NCI-H187 treated with DMSO at 0.1 percent for 48 hours (cell line): ENCODE results near the gene IL10RA.
"Not testable (repeated sequence)": the region's sequence is repeated elsewhere in the genome, so short reads cannot be mapped to it uniquely, and the experiment has no call there.

Source experiments
- DNase-seq: peaks from one replicate; lab custom pipeline; 2025; lab: John Stamatoyannopoulos, UW

Gene IL10RA

DNA sequence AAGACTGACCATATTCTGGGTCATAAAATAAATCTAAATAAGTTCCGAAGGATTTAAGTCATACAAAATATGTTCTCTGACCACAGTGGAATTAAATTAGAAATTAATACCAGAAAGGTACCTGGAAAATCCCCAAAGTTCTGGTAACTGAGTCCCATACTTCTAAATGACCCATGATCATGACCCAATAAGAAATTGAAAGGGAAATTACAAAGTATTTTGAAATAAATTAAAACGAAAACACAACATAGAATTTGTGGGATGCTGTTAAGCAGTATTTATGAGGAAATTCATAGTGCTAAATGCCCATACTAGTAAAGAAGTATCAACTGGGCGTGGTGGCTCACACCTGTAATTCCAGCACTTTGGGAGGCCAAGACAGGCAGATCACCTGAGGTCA is 23.4 kb upstream of the IL10RA start:
- DNase-seq = no peak

DNA sequence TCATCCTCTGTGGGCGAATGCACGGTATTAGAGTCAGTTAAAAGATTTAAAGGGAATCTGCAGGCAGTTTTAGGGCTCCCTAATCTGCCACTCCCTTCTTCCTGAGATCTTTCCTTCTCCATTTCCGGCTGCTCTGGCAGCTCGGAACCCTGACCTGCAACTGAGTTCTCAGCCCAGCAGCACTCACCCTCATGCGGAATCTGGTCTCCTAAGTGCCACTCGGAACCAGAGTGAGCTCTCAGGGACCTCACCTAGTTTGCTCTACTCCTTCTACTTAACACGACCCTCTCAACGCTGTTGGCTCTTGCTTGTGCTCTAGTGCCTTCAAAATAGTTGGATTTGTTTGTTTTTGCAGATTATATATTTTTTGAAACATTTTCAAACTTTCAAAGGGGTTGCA is 19.3 kb upstream of the IL10RA start:
- no peak for DNase-seq

DNA sequence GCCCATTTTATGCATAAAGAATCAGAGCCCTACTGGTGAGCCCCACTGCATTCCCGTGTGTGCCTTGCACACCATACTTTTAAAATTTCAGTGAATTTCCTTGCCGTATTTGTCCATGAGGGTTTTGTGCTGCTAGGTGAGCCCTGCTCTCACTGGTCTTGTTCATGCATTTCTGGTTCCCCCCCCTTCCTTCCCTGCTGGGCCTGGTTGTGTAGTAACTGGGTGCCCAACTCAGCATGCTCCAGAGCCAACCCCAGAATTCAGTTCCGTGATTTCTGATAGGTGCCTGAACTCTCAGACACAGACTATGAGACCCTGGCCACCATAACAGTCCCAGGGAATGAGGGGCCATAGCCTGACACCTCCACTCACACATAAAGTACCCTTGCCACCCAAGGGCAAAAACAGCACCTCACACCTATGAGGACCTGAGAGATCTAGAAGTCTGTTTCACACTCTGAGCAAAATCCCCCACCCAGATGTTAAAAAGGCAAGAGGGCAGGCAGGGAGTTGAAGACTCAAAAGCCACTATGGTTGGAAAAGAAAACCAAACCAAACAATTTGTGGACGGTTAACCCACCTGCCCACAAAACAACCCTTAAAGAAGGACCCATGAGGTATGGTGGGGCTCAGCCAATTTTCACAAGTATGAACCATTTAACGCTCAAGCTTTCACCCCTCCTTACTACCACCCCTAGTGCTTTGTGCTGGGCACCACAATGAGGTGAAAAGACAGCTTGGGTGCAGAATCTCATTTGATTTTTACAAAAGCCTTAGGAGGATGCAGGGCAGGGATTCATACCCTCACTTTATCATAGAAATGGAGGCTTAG is 16.8 kb upstream of the IL10RA start:
- no peak for DNase-seq

DNA sequence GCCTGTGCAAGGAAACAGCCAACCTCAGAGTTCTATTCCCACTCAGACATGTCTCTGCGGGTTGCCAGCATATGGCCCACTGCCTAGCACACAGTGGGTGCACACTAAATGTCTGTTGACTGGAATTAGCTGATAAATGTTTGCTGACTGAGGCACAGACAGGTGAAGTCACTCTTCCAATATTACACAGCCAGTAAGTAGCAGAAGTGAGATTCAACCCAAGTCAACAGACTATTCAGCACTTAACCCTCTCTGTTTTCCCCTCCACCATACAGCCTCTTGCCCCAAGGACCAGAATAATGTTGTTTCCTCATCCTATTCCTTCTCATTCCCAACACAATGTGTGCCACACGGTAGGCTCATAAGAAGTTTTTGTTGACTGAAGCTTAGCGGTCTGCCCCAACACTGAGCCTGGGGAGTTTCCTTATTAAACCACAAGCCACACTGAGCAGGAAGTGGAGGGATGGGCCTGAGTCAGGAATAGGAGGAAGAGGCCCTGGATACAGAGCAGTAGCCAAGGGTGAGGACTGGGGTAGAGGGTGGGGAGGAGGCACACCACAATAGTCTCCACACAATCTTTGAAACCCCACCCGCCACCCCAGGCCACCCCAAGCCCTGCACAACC is 15.7 kb upstream of the IL10RA start:
- no peak for DNase-seq

DNA sequence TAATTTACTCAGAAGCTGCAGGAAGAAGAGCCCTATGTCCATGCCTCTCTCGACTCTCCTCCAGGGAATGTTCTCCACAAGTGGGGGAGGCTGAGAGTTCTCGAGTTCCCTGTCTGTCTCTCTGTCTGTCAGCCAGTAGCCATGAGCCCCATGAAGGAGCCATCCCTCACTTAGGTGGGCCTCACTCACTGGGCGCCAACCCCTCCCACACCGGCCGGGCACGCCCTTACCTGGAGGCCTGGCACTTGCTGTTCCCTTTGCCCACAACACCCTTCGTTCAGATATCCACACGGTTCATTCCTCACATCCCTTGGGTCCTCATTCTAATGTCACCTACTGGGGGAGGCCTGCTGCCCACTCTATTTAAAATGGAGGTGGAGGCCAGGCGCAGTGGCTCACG is 14.2 kb upstream of the IL10RA start:
- no peak for DNase-seq

DNA sequence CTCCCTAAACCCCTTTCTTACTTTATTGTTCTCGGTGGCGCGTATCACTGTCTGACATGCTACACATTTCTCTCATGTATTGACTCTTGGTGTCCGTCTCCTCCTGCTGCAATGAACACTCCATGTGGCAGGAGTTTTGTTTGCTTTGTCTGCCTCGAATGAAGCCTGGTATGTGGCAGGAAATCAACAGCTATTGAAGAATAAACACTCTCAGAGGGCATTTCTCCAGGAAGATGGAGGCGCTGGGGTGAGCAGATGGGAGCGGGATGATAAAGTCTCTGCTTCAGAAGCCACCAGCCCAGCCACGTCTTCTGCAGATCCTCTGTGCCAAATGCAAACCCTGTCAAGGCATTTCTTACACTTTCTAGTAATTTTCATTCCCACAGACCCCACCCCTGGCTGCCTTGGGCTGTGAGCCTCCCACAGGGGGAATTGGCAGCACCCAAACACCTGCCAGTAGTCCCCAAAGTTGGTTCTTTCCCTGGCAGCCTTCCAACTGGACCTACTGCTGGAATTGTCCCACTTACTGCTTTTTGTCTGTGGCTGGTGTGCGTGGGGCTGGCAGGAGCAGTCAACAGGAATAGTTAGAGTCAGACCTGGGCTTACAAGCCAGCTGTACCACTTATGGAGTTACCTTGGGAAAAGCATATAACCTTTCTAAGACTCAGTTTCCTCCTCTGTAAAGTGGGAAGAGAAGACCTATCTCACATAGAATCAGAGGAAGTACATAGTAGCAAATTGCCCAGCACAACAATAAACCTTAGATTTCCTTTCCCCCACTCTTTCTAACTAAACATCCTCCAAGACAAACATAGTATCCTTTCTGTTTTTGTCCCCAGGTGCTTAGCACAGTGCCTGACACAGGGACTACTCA is 13.3 kb upstream of the IL10RA start:
- DNase-seq = no peak

DNA sequence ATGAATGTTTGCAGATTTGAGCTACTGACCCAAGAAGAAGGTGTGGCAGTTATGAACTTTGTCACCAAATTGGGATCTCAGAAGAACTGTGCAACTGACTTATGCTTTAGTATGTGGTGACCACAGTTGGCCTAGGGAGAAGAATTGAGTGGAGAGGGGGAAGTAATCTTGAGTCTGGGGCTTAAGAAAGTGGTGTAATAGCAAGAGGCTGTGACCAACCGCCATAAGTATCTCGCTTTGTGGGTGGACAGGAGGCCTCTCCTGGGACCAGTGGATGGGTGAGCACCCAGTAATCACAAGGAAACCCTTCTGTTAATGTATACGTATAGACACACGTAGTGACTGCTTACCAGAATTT is 12.7 kb upstream of the IL10RA start:
- DNase-seq = no peak

DNA sequence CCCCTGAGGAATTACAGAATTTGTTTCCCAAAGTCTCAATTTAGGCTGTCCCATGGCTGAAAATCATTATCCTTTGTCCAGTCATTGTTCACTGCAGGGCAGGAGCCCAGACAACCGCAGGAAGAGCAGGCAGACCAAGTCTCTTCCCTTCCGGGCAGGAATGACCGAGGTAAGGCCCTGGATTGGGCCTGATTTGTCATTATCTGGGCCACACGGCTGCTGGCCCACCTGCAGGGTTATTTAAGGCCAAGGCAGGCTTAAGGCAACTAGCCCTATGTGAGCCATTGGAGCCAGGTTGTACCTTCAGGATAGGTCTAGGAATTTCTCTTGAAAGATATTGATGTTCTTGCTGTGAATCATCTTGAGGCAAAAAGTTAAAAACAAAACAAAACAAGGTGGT is 9.7 kb upstream of the IL10RA start:
- DNase-seq = no peak

DNA sequence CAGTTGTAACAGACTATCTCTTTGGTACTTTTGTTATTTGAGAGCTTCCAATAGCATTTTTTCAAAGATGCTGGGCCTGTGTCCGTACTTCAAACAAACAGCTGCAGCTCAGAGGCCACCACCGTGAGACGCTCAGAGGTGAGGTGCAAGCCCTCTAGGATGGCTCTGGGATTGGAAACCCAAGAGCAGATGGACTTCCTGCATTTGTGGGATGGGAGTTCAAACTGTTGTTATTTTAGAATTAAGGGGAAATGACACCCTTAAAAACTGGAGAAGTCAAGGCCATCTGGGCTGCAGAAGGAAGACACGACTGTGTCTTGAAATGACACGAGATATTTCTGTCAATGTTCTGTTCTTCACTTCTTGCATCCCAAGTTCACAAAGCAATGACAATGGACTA is 9.2 kb upstream of the IL10RA start:
- no peak for DNase-seq

DNA sequence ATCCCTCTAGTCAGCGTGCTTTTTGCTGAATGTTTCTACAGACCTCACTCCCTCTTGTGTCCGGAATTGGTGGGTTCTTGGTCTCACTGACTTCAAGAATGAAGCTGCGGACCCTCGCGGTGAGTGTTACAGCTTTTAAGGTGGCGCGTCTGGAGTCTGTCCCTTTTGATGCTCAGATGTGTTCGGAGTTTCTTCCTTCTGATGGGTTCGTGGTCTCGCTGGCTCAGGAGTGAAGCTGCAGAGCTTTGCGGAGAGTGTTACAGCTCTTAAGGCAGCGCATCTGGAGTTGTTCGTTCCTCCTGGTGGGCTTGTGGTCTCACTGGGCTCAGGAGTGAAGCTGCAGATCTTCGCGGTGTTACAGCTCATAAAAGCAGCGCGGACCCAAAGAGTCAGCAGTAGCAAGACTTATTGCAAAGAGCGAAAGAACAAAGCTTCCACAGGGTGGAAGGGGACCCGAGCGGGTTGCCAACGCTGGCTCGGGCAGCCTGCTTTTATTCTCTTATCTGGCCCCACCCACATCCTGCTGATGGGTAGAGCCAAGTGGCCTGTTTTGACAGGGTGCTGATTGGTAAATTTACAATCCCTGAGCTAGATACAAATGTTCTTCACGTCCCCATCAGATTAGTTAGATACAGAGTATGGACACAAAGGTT is 8.5 kb upstream of the IL10RA start:
- DNase-seq = not testable (repeated sequence)

DNA sequence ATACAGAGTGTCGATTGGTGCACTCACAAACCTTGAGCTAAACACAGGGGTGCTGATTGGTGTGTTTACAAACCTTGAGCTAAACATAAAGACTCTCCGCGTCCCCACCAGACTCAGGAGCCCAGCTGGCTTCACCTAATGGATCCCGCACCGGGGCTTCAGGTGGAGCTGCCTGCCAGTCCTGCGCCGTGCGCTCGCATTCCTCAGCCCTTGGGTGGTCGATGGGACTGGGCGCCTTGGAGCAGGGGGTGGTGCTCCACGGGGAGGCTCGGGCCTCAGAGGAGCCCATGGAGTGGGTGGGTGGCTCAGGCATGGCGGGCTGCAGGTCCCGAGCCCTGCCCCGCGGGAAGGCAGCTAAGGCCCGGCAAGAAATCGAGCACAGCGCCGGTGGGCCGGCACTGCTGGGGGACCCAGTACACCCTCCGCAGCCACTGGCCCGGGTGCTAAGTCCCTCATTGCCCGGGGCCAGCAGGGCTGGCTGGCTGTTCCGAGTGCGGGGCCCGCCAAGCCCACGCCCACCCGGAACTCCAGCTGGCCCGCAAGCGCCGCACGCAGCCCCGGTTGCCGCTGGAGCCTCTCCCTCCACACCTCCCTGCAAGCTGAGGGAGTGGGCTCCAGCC is 7.8 kb upstream of the IL10RA start:
- DNase-seq = not testable (repeated sequence)

DNA sequence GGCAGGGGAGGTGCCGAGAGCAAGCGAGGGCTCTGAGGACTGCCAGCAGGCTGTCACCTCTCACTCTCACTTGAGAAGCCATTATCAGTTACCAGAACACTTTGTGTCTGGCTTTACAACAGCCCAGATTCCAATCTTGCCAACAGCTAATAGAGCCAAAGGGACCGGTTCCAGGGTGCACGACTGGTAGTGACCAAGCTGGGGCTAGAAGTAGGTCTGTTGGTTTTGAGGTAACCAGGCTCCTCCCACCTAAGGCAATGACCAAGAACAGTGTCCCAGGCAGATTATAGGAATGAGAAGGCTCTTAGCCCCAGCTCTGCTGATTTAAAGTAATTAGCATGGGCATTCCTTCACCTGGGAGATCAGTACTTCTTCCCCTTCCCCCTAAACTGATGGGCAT is 7.2 kb upstream of the IL10RA start:
- DNase-seq = no peak

DNA sequence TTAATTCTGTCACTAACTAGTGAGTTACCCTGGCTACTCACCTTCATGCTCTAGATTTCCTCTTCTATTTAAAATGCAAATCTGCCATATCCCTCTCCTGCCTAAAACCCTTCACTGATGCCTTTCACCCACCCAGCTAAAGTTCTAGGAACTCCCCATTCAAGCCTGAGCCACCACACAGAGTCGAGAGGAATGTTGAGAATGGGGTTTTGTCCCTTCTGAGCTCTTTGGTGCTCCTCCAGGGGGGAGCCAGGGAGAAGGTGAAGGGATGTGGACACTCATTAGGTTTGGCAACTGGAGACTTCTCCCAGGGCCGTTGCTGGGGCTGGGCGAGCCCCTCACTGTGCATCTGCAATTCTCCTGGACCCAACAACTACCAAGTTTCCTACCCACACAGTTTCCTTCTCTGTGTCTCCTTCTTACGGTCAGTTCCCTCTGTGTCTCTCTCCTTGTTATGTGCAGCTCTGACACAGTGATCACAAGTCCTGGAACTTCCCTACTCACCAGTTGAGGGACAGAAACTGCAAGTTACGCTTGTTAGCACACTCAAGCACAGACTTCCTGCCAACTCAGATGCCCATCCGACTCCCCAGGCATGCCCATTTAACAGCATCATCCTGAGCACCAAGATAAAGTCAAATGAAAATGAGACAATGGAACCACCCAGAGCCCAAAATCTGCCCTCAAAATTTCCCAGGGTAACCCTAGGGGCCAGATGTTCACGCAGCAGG is 6.5 kb upstream of the IL10RA start:
- DNase-seq = no peak

DNA sequence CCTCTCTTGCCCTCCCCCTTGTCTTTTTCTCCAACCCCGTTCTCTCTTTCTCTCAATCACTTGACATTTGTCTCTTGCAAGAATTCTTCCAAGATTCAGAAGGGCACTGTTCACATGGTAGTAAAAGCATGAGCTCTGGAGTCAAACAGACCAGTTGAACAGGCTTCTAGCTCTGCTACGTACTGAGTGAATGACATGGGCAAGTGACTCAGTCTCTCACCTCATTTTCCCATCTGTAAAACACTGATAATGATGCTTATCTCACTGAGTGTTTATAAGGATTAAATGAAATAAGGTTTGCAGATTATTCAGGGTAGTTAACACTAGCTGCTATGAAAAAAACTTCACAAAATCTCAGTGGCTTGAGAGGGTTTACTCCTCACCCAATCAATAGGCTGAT is 5.9 kb upstream of the IL10RA start:
- no peak for DNase-seq

DNA sequence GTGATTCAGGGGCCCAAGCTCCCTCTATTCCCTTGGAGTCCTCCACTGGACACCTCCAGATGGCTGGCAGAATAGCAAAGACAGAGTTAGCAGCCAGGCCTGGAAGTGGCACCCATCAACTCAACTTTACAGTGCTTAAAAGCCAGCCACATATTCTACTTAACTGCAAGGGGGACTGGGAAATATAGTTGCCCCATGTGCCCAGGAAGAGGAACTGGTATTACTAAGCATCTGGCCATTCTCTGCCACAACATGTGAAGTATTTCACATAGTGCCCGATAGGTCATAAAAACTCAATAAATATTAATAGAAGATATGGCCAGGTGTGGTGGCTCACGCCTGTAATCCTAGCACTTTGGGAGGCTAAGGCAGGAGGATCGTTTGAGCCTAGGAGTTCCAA is 5.5 kb upstream of the IL10RA start:
- DNase-seq = no peak

DNA sequence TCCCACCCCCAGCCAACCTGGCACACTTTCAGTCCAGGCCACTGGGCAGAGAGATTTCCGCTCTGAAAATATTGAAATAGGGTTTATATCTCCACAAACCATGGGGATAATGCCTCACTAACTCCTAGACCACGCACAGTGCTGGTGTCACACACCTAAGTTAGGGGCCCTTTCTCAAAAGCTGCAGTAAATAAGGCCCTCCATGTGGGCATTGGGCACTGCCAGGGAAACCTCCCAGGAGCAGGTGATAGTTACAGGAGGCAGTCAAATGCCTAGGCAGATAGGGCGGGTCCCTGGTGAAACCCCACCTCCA is 3.1 kb upstream of the IL10RA start:
- no peak for DNase-seq

DNA sequence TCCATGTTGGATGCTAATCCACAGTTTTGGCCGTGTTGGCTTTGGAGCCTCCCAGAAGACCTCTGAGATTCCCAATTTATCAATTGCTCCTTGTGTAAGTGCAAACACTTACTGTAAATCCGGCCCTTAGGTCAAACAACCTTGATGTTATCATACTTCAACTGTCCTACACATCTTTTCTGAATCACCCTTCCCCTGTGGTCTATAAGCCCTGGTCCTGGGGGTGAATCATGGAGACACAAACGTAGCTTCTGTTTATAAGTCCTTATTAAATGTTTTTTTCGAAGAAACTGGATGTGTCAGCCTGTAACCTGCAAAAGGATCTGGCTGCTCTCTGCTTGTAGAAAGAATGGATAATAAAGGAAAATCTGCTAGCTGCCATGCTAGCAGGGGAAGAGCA is 1.7 kb upstream of the IL10RA start:
- DNase-seq = no peak

DNA sequence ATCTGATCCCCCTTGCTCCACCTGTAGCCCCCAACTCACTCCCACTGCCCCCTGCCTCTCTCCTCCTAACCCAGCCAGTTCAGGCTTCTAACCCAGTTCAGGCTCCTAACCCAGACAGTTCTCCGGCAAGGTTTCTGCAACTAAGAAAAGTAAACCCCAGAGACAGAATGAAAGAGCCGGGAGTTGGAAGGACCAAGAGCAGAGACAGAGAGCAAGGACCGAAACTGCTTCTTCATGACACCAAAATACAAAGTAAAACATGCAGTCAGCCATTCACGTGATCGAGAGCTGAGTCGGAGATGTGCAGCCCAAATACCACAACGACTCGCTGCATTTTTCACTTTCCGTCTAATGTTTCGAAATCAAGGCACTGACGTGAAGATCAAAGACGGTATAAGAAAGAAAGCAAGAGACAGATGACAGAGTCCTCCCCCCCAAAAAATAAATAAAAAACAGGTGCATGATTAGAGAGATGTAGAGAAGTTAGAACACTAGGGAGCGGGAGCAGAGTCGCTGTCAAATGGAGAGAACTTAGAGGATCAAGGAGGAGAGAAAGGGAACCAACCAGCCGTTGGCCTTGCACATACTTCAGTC is 884 bp downstream of the IL10RA start:
- no peak for DNase-seq

DNA sequence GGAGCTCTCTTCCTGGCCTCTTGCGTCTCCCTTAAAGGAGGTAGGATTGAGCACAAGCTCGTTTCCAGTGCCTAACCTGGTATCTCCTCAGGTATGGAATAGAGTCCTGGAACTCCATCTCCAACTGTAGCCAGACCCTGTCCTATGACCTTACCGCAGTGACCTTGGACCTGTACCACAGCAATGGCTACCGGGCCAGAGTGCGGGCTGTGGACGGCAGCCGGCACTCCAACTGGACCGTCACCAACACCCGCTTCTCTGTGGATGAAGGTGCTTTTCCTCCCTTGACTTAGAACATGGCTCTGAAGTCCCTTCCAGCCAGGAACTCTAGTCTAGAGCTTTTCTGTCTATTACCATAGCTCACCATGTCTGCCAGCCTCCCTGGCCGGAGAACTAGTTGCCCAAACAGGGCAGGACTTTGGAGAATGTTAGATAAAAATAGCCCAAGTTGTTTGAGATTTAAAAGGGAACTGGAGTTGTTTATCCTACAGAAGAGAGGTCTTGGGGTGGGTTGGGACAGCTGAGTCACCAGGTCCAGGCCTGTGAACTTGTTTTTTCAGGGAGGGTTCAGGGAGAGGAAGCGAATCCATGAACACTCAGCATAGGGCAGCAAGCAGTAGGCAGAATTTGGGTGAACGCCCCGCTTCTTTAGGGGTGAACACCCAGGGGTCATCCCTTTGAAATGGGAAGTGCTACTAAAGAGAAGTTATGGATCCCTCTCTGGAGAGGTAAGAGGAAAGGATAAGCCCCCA is 3.3 kb downstream of the IL10RA start:
- no peak for DNase-seq

DNA sequence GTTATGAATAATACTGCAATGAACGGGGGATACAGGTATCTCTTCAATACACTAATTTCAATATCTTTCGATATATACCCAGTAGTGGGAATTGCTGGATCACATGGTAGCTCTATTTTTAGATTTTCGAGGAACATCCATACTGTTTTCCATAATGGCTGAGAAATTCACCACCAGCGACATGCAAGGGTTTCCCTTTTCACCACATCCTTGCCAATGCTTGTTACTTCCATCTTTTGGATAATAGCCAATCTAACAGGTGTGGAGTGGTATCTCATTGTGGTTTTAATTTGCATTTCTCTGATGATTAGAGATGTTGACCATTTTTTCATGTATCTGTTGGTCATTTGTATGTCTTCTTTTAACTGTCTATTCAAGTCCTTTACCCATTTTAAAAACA is 5.9 kb downstream of the IL10RA start:
- DNase-seq = no peak
